Keratinocyte (primary cell): ENCODE measurements around the gene EXOC4. TPM values are rescaled to one million over a fixed set of nuclear protein-coding genes. Genes with fewer than 3 reads are reported as not detected.

Source experiments
- DNase-seq: peaks from one replicate; pipeline ENCODE4 v3.0.0-alpha.2; 2011; ENCODE audit warnings: low read depth, missing footprints, low spot score
- FAIRE-seq: peaks from 2 replicates; lab custom pipeline; 2011; peaks lifted over from hg19 to GRCh38; lab: Jason Lieb, UNC
- H2AFZ ChIP-seq: 2 replicates; pipeline ENCODE4 v1.6.0; 2012; ENCODE audit warnings: low read length, control low read depth, inconsistent platforms; ENCODE audit not compliant: control insufficient read depth
- H3K27ac ChIP-seq: 2 replicates; pipeline ENCODE4 v1.5.1; 2011; ENCODE audit warnings: low read length; ENCODE audit not compliant: control insufficient read depth, insufficient read depth
- H3K27me3 ChIP-seq: 3 replicates; pipeline ENCODE4 v1.6.0; 2011; ENCODE audit warnings: low read length; ENCODE audit not compliant: control insufficient read depth, insufficient read depth; ENCODE audit errors: extremely low read depth
- H3K36me3 ChIP-seq, 2 experiments: 2 replicates in 1 of 2; 3 replicates in 1 of 2; pipeline ENCODE4 v1.5.1; 2011; ENCODE audit warnings: low read length in 2 of 2, mild to moderate bottlenecking in 1 of 2; ENCODE audit not compliant: control insufficient read depth in 2 of 2, insufficient read depth in 2 of 2; ENCODE audit errors: extremely low read depth in 1 of 2
- H3K4me1 ChIP-seq: 3 replicates; pipeline ENCODE4 v1.5.1; 2011; ENCODE audit warnings: low read length; ENCODE audit not compliant: control insufficient read depth, insufficient read depth; ENCODE audit errors: extremely low read depth
- H3K4me2 ChIP-seq: 3 replicates; pipeline ENCODE4 v1.6.0; 2011; ENCODE audit warnings: low read depth, low read length; ENCODE audit not compliant: control insufficient read depth, insufficient read depth; ENCODE audit errors: extremely low read depth
- H3K4me3 ChIP-seq, 3 experiments: fragments of 200-600 bp in 1 of 3; sonication (generic) in 1 of 3; 2 replicates in 2 of 3; 3 replicates in 1 of 3; pipeline ENCODE4 v1.5.1; 2011 to 2016; ENCODE audit warnings: low read length in 3 of 3, mild to moderate bottlenecking in 3 of 3, control low read depth in 2 of 3, inconsistent platforms in 1 of 3, low read depth in 1 of 3, mixed read lengths in 1 of 3, mixed run types in 1 of 3, moderate library complexity in 1 of 3; ENCODE audit not compliant: control insufficient read depth in 2 of 3, insufficient read depth in 2 of 3; ENCODE audit errors: extremely low read depth in 1 of 3
- H3K79me2 ChIP-seq: 2 replicates; pipeline ENCODE4 v1.6.0; 2012; ENCODE audit warnings: low read length; ENCODE audit not compliant: control insufficient read depth, insufficient read depth
- H3K9ac ChIP-seq: 3 replicates; pipeline ENCODE4 v1.6.0; 2011; ENCODE audit warnings: low read length; ENCODE audit not compliant: control insufficient read depth, insufficient read depth; ENCODE audit errors: extremely low read depth
- H3K9me1 ChIP-seq: 3 replicates; pipeline ENCODE4 v1.6.0; 2011; ENCODE audit warnings: low read length; ENCODE audit not compliant: control insufficient read depth, insufficient read depth; ENCODE audit errors: extremely low read depth
- H3K9me3 ChIP-seq: 2 replicates; pipeline ENCODE4 v1.5.1; 2012; ENCODE audit warnings: low read depth, low read length; ENCODE audit not compliant: control insufficient read depth
- H4K20me1 ChIP-seq: 3 replicates; pipeline ENCODE4 v1.6.0; 2011; ENCODE audit warnings: low read length; ENCODE audit not compliant: control insufficient read depth, insufficient read depth; ENCODE audit errors: extremely low read depth
- EZH2 ChIP-seq: IDR thresholded peaks from one replicate; pipeline ENCODE4 v1.6.1; 2012; ENCODE audit warnings: inconsistent platforms, mild to moderate bottlenecking, low read length, moderate library complexity
- dilution Hi-C: fragments of 300-500 bp; cut with MboI; formaldehyde crosslinking; loops from one replicate; pipeline ENCODE4 v1.7.0; 2020; ENCODE audit warnings: low sequenced_read_pairs; ENCODE audit not compliant: extremely low pct_ligation_motif_present
- polyA plus RNA-seq, 5 experiments: library from polyadenylated mRNA; depleted of rRNA in 3 of 5; stranded (reverse) in 3 of 5; stranded (forward) in 1 of 5; unstranded in 1 of 5; fragments of >200 nt; gene quantifications; 1 replicate in 1 of 5; 2 replicates in 3 of 5; 3 replicates in 1 of 5; pipeline versions ENCODE4 v1.2.1 to v1.2.3, GENCODE V29; 2011 to 2012; ENCODE audit warnings: missing spikeins in 2 of 5, low read depth in 1 of 5, low replicate concordance in 1 of 5
- TF ChIP-seq, protein P1 (sequence below), 3 experiments: IDR thresholded peaks in 1 of 3; conservative IDR thresholded peaks in 1 of 3; optimal IDR thresholded peaks in 1 of 3; 2 replicates in 2 of 3; 3 replicates in 1 of 3; pipeline versions ENCODE3 to v1.5.1; 2011; ENCODE audit warnings: low read length in 3 of 3, mild to moderate bottlenecking in 3 of 3, moderate library complexity in 2 of 3, control low read depth in 1 of 3, inconsistent platforms in 1 of 3; ENCODE audit not compliant: insufficient read depth in 2 of 3; ENCODE audit errors: extremely low read depth in 1 of 3

Gene EXOC4
- polyA plus RNA-seq, 1 donor (not counting 4 experiments of a cell fraction or from before 2014, with no cell fraction given): 52.6 TPM

DNA sequence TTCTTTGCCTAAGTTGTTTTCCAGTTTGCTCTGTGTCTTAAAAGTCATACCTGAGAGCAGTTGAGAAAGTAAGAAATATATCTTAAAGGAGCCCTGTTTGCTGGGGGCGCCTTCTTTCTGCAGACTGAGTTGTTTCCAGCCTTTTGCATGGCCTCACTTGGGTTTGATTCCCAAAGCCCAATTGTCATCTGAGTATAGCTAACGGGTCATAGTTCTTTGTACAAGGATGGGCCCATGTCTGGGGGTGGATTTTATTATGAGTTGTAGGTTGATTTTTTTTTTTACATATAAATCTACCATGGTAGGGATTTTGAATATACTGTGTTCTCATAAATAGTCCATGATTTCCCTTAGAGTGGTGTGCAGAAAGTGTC is 555.6 kb downstream of the EXOC4 start:
- Histone ChIP-seq H3K27ac (no peak overlapping the region), H3K36me3 (no peaks in the 10 kb centered on the region), H3K4me1 (no peaks in the 10 kb centered on the region), H3K79me2 (no peaks in the 10 kb centered on the region), H3K4me3 (no peak overlapping the region), H3K9ac (no peak overlapping the region), H3K27me3 (no peaks in the 10 kb centered on the region), H3K4me2 (no peak overlapping the region), H4K20me1 (no peaks in the 10 kb centered on the region), H2AFZ (no peak overlapping the region), H3K9me1 (no peaks in the 10 kb centered on the region), H3K9me3 (no peaks in the 10 kb centered on the region)
- TF ChIP-seq, protein P1, sequence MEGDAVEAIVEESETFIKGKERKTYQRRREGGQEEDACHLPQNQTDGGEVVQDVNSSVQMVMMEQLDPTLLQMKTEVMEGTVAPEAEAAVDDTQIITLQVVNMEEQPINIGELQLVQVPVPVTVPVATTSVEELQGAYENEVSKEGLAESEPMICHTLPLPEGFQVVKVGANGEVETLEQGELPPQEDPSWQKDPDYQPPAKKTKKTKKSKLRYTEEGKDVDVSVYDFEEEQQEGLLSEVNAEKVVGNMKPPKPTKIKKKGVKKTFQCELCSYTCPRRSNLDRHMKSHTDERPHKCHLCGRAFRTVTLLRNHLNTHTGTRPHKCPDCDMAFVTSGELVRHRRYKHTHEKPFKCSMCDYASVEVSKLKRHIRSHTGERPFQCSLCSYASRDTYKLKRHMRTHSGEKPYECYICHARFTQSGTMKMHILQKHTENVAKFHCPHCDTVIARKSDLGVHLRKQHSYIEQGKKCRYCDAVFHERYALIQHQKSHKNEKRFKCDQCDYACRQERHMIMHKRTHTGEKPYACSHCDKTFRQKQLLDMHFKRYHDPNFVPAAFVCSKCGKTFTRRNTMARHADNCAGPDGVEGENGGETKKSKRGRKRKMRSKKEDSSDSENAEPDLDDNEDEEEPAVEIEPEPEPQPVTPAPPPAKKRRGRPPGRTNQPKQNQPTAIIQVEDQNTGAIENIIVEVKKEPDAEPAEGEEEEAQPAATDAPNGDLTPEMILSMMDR (optimal IDR thresholded peaks at IDR 0.05 in 1 of 3, IDR thresholded peaks at IDR 0.05 in 1 of 3, conservative IDR thresholded peaks at IDR 0.05 in 1 of 3; ENCODE audit: extremely low read depth in 1 of 3, insufficient read depth in 2 of 3, low read length in 3 of 3): no peak
- no peak for TF ChIP-seq EZH2
- DNase-seq (no peak), FAIRE-seq (no peak)
- dilution Hi-C loops: no loop called here

DNA sequence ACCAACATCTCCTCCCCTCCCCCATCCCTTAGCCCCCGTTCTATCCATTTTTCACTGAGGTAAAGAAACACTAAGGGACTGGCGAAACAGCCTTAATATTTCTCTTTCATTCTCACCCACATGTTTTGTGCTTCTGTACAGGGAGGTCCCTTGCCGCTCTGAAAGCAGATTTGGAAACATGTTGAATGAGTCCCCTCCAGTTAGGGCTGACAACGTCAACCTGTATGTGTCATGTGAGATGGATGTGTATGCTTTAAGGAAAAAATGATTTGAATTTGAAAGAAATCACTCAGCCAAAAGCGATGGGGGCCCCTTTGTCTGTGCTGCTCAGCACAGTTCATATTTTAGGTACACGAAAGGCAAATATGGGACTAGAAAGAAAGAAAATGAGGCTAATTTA is 560.0 kb downstream of the EXOC4 start:
- Histone ChIP-seq H3K4me2 (no peak overlapping the region), H3K27ac (no peak overlapping the region), H3K79me2 (no peaks in the 10 kb centered on the region), H3K4me1 (no peaks in the 10 kb centered on the region), H3K9me1 (no peaks in the 10 kb centered on the region), H4K20me1 (no peaks in the 10 kb centered on the region), H3K9ac (no peak overlapping the region), H3K4me3 (no peak overlapping the region), H3K27me3 (no peaks in the 10 kb centered on the region), H3K36me3 (no peaks in the 10 kb centered on the region), H2AFZ (no peak overlapping the region), H3K9me3 (no peaks in the 10 kb centered on the region)
- DNase-seq (no peak), FAIRE-seq (no peak)
- dilution Hi-C loops: no loop called here
- TF ChIP-seq, protein P1 (optimal IDR thresholded peaks at IDR 0.05 in 1 of 3, IDR thresholded peaks at IDR 0.05 in 1 of 3, conservative IDR thresholded peaks at IDR 0.05 in 1 of 3; ENCODE audit: extremely low read depth in 1 of 3, insufficient read depth in 2 of 3, low read length in 3 of 3): no peak
- no peak for TF ChIP-seq EZH2
